ENCODE results near the gene HYOU1. TPM values are rescaled to one million over a fixed set of nuclear protein-coding genes. Genes with fewer than 3 reads are reported as not detected.

The HYOU1 gene
- total and polyA plus RNA-seq, 2 donors (not counting 1 experiment from before 2014, with no cell fraction given) = 73.7 to 85.6 TPM

GRCh38 chr11:119029340-119030028 lies 27.5 kb downstream of the HYOU1 start:
- no peak overlapping the region for H2AFZ ChIP-seq (ENCODE audit: low read length)

GRCh38 chr11:119029069-119029339 lies 28.0 kb downstream of the HYOU1 start:
- Histone ChIP-seq H3K27me3 (ENCODE audit: control insufficient read depth, insufficient read depth, low read length) (no peaks in the 10 kb centered on the region), H3K4me3 (replicated peaks in 1 of 4; ENCODE audit: control extremely low read depth in 1 of 4, insufficient read depth in 1 of 4, low read depth in 3 of 4, low read length in 4 of 4) (no peak overlapping the region), H3K4me1 (ENCODE audit: control insufficient read depth, extremely low read depth, insufficient read depth, low read length) (no peaks in the 10 kb centered on the region), H3K9me3 (ENCODE audit: control insufficient read depth, insufficient read depth, low read depth, low read length) (no peaks in the 10 kb centered on the region), H3K36me3 (ENCODE audit: control insufficient read depth, insufficient read depth, low read length) (peaks cover 12% of the 10 kb centered on the region), H2AFZ (ENCODE audit: low read length) (no peak overlapping the region), H3K4me2 (ENCODE audit: extremely low read depth, insufficient read depth, low read length) (no peak overlapping the region), H4K20me1 (ENCODE audit: control insufficient read depth, extremely low read depth, insufficient read depth, low read length) (no peaks in the 10 kb centered on the region), H3K79me2 (ENCODE audit: control insufficient read depth, insufficient read depth, low read length) (no peaks in the 10 kb centered on the region), H3K9ac (ENCODE audit: insufficient read depth, low read length) (no peak overlapping the region), H3K27ac (ENCODE audit: insufficient read depth, low read length) (no peak overlapping the region)
- no peak for DNase-seq (ENCODE audit: low read depth in 2 of 2)
- TF ChIP-seq EZH2 (IDR thresholded peaks at IDR 0.05; ENCODE audit: low read length, missing control alignments) (no peak), CTCF (conservative IDR thresholded peaks at IDR 0.05 in 1 of 2, IDR thresholded peaks at IDR 0.05 in 1 of 2; ENCODE audit: low read depth in 1 of 2, low read length in 2 of 2) (no peak)

More at GRCh38 chr11:119029340-119030028, 27.5 kb downstream of the HYOU1 start:
- TF ChIP-seq CTCF (conservative IDR thresholded peaks at IDR 0.05 in 1 of 2, IDR thresholded peaks at IDR 0.05 in 1 of 2; ENCODE audit: low read depth in 1 of 2, low read length in 2 of 2) (no peak), EZH2 (IDR thresholded peaks at IDR 0.05; ENCODE audit: low read length, missing control alignments) (no peak)
- Histone ChIP-seq H3K4me1 (ENCODE audit: control insufficient read depth, extremely low read depth, insufficient read depth, low read length) (no peaks in the 10 kb centered on the region), H3K9ac (ENCODE audit: insufficient read depth, low read length) (no peak overlapping the region), H3K27me3 (ENCODE audit: control insufficient read depth, insufficient read depth, low read length) (no peaks in the 10 kb centered on the region), H3K27ac (ENCODE audit: insufficient read depth, low read length) (no peak overlapping the region), H3K9me3 (ENCODE audit: control insufficient read depth, insufficient read depth, low read depth, low read length) (no peaks in the 10 kb centered on the region), H3K36me3 (ENCODE audit: control insufficient read depth, insufficient read depth, low read length) (peaks cover 11% of the 10 kb centered on the region), H4K20me1 (ENCODE audit: control insufficient read depth, extremely low read depth, insufficient read depth, low read length) (no peaks in the 10 kb centered on the region), H3K4me2 (ENCODE audit: extremely low read depth, insufficient read depth, low read length) (peak overlapping the region; percentile 97), H3K79me2 (ENCODE audit: control insufficient read depth, insufficient read depth, low read length) (no peaks in the 10 kb centered on the region), H3K4me3 (replicated peaks in 1 of 4; ENCODE audit: control extremely low read depth in 1 of 4, insufficient read depth in 1 of 4, low read depth in 3 of 4, low read length in 4 of 4) (peak overlapping the region; percentile 83 to 85 (median 83))
- DNase-seq (ENCODE audit: low read depth in 2 of 2) = no peak

- Histone ChIP-seq H3K9ac (ENCODE audit: insufficient read depth, low read length) (no peak overlapping the region), H2AFZ (ENCODE audit: low read length) (no peak overlapping the region), H3K27me3 (ENCODE audit: control insufficient read depth, insufficient read depth, low read length) (no peaks in the 10 kb centered on the region), H3K9me3 (ENCODE audit: control insufficient read depth, insufficient read depth, low read depth, low read length) (no peaks in the 10 kb centered on the region), H3K4me1 (ENCODE audit: control insufficient read depth, extremely low read depth, insufficient read depth, low read length) (no peaks in the 10 kb centered on the region), H3K27ac (ENCODE audit: insufficient read depth, low read length) (no peak overlapping the region), H3K79me2 (ENCODE audit: control insufficient read depth, insufficient read depth, low read length) (no peaks in the 10 kb centered on the region), H4K20me1 (ENCODE audit: control insufficient read depth, extremely low read depth, insufficient read depth, low read length) (no peaks in the 10 kb centered on the region), H3K36me3 (ENCODE audit: control insufficient read depth, insufficient read depth, low read length) (peaks cover 12% of the 10 kb centered on the region), H3K4me3 (replicated peaks in 1 of 4; ENCODE audit: control extremely low read depth in 1 of 4, insufficient read depth in 1 of 4, low read depth in 3 of 4, low read length in 4 of 4) (no peak overlapping the region), H3K4me2 (ENCODE audit: extremely low read depth, insufficient read depth, low read length) (no peak overlapping the region)
- DNase-seq (ENCODE audit: low read depth in 2 of 2) = no peak
- TF ChIP-seq EZH2 (IDR thresholded peaks at IDR 0.05; ENCODE audit: low read length, missing control alignments) (no peak), CTCF (conservative IDR thresholded peaks at IDR 0.05 in 1 of 2, IDR thresholded peaks at IDR 0.05 in 1 of 2; ENCODE audit: low read depth in 1 of 2, low read length in 2 of 2) (no peak)
These were observed 28.5 kb downstream of the HYOU1 start for GRCh38 chr11:119028346-119029068.
